Neural progenitor cell (in vitro differentiated cells): Measurements from ENCODE around the gene ADGRD1.

ENCODE experiments used
- EZH2 ChIP-seq: fragments of 200-600 bp; sonication (generic); IDR thresholded peaks from 2 replicates; pipeline ENCODE4 v1.6.1; 2017; ENCODE audit warnings: antibody characterized with exemption, mild to moderate bottlenecking, moderate library complexity
- EZH2phosphoT487 ChIP-seq: fragments of 200-600 bp; sonication (generic); IDR thresholded peaks from 2 replicates; pipeline ENCODE4 v1.6.1; 2017; ENCODE audit warnings: antibody characterized with exemption
- TF ChIP-seq, protein P1 (sequence below): fragments of 200-600 bp; sonication (generic); IDR thresholded peaks from 2 replicates; pipeline ENCODE4 v1.5.1; 2017; ENCODE audit warnings: antibody characterized with exemption, mild to moderate bottlenecking

- TF ChIP-seq EZH2, result no peak
- TF ChIP-seq, protein P1, sequence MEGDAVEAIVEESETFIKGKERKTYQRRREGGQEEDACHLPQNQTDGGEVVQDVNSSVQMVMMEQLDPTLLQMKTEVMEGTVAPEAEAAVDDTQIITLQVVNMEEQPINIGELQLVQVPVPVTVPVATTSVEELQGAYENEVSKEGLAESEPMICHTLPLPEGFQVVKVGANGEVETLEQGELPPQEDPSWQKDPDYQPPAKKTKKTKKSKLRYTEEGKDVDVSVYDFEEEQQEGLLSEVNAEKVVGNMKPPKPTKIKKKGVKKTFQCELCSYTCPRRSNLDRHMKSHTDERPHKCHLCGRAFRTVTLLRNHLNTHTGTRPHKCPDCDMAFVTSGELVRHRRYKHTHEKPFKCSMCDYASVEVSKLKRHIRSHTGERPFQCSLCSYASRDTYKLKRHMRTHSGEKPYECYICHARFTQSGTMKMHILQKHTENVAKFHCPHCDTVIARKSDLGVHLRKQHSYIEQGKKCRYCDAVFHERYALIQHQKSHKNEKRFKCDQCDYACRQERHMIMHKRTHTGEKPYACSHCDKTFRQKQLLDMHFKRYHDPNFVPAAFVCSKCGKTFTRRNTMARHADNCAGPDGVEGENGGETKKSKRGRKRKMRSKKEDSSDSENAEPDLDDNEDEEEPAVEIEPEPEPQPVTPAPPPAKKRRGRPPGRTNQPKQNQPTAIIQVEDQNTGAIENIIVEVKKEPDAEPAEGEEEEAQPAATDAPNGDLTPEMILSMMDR, result no peak
- no peak for TF ChIP-seq EZH2phosphoT487
These were observed 124.3 kb downstream of the ADGRD1 start for GRCh38 chr12:131077931-131078391.
